GM12892 (cell line): Measurements from ENCODE around the gene JAK2.

Experiments
- DNase-seq: peaks from one replicate; pipeline ENCODE4 v3.0.0; 2011; ENCODE audit not compliant: insufficient read length
- FAIRE-seq: peaks from 2 replicates; lab custom pipeline; 2011; peaks lifted over from hg19 to GRCh38; lab: Jason Lieb, UNC
- POLR2A ChIP-seq: IDR thresholded peaks from 2 replicates; pipeline ENCODE4 v1.6.1; 2011; ENCODE audit warnings: low read depth, low read length, control low read depth
- POLR2AphosphoS5 ChIP-seq: IDR thresholded peaks from 2 replicates; pipeline ENCODE4 v1.6.1; 2011; ENCODE audit warnings: low read depth, low read length, control low read depth
- TAF1 ChIP-seq: IDR thresholded peaks from 2 replicates; pipeline ENCODE4 v1.6.1; 2011; ENCODE audit warnings: low read depth, mild to moderate bottlenecking, control low read depth, low read length, borderline replicate concordance

Gene JAK2

GRCh38 chr9:4983601-4984165 is 1.4 kb upstream of the JAK2 start:
- DNase-seq (no peak), FAIRE-seq (no peak)
- TF ChIP-seq POLR2AphosphoS5 (no peak), TAF1 (no peak), POLR2A (no peak)

GRCh38 chr9:4984171-4984620 is 876 bp upstream of the JAK2 start:
- TF ChIP-seq POLR2AphosphoS5 (no peak), TAF1 (no peak), POLR2A (no peak)
- no peak for DNase-seq
- no peak for FAIRE-seq

GRCh38 chr9:4985386-4986266 is 554 bp downstream of the JAK2 start:
- TF ChIP-seq POLR2AphosphoS5 (no peak), POLR2A (no peak), TAF1 (no peak)
- no peak for FAIRE-seq
- no peak for DNase-seq

- TF ChIP-seq POLR2AphosphoS5 (no peak), TAF1 (no peak), POLR2A (no peak)
- FAIRE-seq (no peak), DNase-seq (no peak)
Observed at GRCh38 chr9:4986296-4986695, 1.2 kb downstream of the JAK2 start.

- FAIRE-seq (no peak), DNase-seq (no peak)
- TF ChIP-seq POLR2AphosphoS5, result no peak
- no peak for TF ChIP-seq POLR2A
- no peak for TF ChIP-seq TAF1
Observed at GRCh38 chr9:4986783-4987182, 1.7 kb downstream of the JAK2 start.

GRCh38 chr9:4987961-4988421 is 2.9 kb downstream of the JAK2 start:
- DNase-seq, result no peak
- no peak for TF ChIP-seq POLR2AphosphoS5
- TF ChIP-seq POLR2A, result no peak
- TF ChIP-seq TAF1, result no peak
- FAIRE-seq, result peak; percentile 94

GRCh38 chr9:4992872-4993271 is 7.8 kb downstream of the JAK2 start:
- DNase-seq, result no peak
- TF ChIP-seq POLR2A (no peak), TAF1 (no peak), POLR2AphosphoS5 (no peak)
- FAIRE-seq, result no peak

- DNase-seq, result no peak
- FAIRE-seq, result no peak
- TF ChIP-seq POLR2A, result no peak
- no peak for TF ChIP-seq POLR2AphosphoS5
- no peak for TF ChIP-seq TAF1
Observed at GRCh38 chr9:4994166-4994890, 9.3 kb downstream of the JAK2 start.

- FAIRE-seq (no peak), DNase-seq (no peak)
- no peak for TF ChIP-seq TAF1
- no peak for TF ChIP-seq POLR2AphosphoS5
- TF ChIP-seq POLR2A, result no peak
Observed at GRCh38 chr9:4997196-4997595, 12.1 kb downstream of the JAK2 start.

GRCh38 chr9:4997631-4998030 is 12.6 kb downstream of the JAK2 start:
- TF ChIP-seq POLR2AphosphoS5, result no peak
- TF ChIP-seq POLR2A, result no peak
- TF ChIP-seq TAF1, result no peak
- DNase-seq (no peak), FAIRE-seq (no peak)

GRCh38 chr9:5002811-5003210 is 17.7 kb downstream of the JAK2 start:
- TF ChIP-seq POLR2A (no peak), POLR2AphosphoS5 (no peak), TAF1 (no peak)
- DNase-seq (no peak), FAIRE-seq (peak; percentile 77)
